NCI-H2029 (cell line): Measurements from ENCODE around the gene IPPK.

Experiments
- DNase-seq: peaks from one replicate; lab custom pipeline; 2025; lab: John Stamatoyannopoulos, UW

IPPK gene

DNA sequence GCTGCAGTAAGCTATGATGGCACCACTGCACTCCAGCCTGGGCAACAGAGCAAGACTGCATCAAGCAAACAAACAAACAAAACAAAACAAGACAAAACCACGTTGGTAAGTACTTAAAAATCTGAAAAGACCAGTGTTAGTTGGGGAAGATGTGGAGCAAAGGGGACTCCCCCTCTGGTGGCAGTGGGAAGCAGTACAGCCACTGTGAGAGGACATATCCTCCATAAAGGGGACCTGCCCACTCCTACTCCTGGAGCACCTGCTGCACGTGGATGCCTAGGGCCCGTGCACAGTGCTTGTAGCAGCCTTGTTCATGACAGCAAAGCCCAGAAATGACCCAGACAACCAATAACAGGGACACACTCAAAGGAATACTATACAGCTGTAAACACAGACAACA is 17.0 kb upstream of the IPPK start:
- no peak for DNase-seq

- no peak for DNase-seq
Measured at GRCh38 chr9:92685022-92685421, 15.1 kb upstream of the IPPK start.

DNA sequence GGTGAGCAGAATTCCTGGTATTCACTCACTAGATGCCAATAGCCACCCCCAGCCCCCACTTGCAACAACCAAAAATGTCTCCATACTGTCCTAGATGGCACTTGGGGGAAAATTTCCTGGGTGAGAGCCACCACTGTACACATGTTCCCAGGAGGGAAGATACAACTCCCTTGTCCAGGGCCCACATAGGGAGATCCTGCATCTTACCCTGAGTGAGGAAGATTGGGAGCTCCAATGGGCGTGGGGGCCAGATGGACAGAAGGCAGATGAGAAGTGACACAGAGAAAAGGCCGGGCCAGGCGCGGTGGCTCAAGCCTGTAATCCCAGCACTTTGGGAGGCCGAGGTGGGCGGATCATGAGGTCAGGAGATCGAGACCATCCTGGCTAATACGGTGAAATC is 12.3 kb upstream of the IPPK start:
- no peak for DNase-seq

- DNase-seq, result no peak
Measured at GRCh38 chr9:92680166-92681119, 10.5 kb upstream of the IPPK start.

DNA sequence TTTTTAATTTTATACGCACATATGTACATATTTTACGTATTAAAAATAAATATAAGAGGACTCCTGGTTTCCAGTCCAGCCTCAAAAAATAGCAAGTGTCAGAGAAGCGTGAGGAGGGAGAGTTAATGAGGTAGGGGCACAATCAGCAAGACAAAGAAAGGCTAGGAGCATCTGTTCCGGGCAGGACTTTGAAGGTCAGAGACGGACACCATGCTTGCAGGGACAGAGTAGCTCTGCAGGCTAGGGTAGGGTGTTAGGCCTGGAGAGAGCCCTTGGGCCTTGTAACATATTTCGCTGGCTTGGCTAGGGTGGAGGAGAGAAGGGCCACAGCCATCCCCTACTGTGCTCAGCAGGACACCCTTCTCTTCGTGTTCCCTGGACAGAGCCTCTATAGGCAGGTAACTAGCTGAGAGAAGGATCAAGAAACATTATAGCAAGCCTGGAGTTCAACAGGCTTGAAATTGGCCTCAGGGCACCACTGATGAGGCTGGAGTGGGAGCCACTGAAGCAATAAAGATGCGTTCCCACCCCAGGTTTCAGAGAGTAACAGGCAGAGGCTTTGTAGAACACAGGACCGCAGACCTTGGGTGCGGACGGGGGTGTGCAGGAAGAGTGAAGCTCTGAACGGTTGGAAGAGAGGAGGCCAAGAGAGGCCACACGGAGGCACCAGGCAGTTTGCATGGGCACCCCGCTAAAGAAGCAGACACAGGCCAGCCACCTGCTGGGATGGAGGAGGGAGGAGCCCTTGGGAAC is 9.7 kb upstream of the IPPK start:
- DNase-seq, result no peak

DNA sequence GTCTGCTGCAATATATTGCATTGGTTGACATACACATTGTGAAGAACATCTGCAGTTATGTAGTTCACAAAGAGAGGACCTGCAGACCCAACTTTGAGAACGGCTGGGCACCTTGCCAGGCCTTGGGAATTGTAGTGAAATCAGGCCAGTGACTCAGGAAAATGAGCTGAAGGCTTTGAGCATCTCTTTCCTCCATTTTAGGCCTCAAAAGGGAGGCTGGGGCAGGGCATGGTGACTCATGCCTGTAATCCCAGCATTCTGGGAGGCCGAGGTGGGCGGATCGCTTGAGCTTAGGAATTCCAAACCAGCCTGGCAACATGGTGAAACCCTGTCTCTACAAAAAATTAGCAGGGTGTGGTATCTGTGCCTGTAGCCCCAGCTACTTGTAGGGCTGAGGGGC is 1.4 kb upstream of the IPPK start:
- DNase-seq, result no peak

DNA sequence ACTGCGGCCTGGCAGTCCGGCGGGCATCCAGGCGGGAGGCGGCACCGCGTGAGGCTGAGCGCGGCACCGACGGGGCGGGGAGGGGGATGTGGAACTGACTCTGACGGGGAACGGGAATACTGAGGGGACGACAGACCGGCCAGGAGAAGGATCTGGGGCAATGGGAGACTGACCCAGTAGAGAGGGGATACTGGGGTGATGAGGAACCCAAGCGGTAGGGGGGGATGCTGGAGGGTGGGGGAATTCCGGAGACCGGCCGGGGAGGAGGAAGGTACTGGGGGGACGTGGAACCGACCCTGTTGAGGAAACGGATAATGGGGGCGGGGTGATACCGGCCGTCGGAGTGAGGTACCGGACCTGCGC is 423 bp downstream of the IPPK start:
- no peak for DNase-seq

- no peak for DNase-seq
Measured at GRCh38 chr9:92668746-92669526, 995 bp downstream of the IPPK start.

GRCh38 chr9:92666912-92667532 is 2.9 kb downstream of the IPPK start:
- DNase-seq, result no peak

GRCh38 chr9:92666236-92666635 is 3.7 kb downstream of the IPPK start:
- DNase-seq, result no peak

- DNase-seq, result no peak
Measured at GRCh38 chr9:92665836-92666235, 4.1 kb downstream of the IPPK start.

GRCh38 chr9:92664394-92665152 is 5.4 kb downstream of the IPPK start:
- no peak for DNase-seq

- no peak for DNase-seq
Measured at GRCh38 chr9:92663951-92664350, 6.0 kb downstream of the IPPK start.

GRCh38 chr9:92663126-92663525 is 6.8 kb downstream of the IPPK start:
- no peak for DNase-seq

DNA sequence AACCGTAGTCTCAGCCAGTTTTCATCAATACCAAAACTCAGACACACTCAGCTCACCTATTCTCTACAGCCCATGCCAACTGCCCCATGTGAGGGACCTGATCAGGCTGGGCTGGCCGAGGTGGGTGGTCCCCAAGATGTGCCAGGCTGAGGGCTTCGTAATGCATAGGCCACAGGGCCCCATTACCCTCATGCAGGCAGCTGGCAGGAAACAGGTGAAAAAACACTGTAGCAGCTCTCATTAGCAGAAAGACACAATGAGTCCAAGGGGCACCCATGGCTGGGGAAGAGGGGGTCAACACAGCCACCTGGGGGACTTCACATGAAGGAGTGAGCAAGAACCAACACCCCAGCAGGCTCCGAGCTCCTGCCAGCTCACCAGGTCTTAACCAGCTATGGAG is 8.2 kb downstream of the IPPK start:
- no peak for DNase-seq

GRCh38 chr9:92661127-92661526 is 8.8 kb downstream of the IPPK start:
- DNase-seq, result no peak

DNA sequence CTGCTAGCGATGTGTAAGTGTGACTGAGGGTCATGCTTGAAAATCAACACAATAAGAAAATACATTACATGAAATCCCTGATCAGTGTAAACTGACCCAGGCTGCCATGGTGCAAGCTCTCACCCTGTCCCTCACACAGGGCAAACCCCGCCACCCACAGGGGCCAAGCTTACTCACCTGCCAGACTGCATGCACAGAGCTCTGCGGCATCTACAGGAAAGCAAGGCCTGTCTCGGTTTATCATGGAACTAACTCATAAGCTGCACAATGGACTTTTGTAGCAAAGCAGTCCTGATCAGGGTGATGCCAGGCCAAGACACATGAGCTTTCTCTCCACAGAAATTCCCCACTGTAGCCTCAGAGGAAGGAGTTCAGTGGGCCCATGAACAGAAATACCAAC is 9.7 kb downstream of the IPPK start:
- DNase-seq, result no peak

DNA sequence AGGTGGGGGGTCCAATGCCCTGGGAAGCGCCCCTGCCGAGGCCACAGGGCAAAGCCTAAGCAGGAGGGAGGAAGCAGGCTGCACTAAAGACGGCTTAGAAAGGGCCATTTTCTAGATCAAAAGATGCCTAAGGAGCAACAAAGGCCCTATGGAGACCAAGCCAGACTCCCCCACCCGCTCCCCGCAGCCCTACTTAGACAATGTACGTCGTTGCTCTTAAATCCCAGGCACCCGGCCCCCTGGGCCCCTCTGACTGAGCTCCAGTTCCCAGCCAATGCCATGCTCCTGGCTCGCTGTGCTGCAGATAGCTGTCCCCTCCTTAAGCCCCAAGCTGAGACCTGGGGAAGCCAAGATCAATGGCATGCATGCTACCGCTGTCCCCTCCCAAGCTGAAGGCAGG is 10.3 kb downstream of the IPPK start:
- DNase-seq, result no peak

GRCh38 chr9:92658611-92659010 is 11.3 kb downstream of the IPPK start:
- DNase-seq, result no peak

- DNase-seq, result no peak
Measured at GRCh38 chr9:92658176-92658575, 11.8 kb downstream of the IPPK start.
